Lower leg skin (tissue), 3 donors: Measurements from ENCODE around the gene IYD.

ENCODE experiments used
- CTCF ChIP-seq, 3 donors: fragments of 450-650 bp; IDR thresholded peaks; one replicate each; pipeline ENCODE4 v1.5.1; 2016; ENCODE audit warnings: antibody characterized with exemption in 3 of 3, mild to moderate bottlenecking in 3 of 3, moderate library complexity in 2 of 3
- POLR2A ChIP-seq, 2 donors: fragments of 450-650 bp; IDR thresholded peaks; one replicate each; pipeline ENCODE4 v1.6.1; 2016 to 2017; ENCODE audit warnings: antibody characterized with exemption in 2 of 2, mild to moderate bottlenecking in 1 of 2, moderate library complexity in 1 of 2

GRCh38 chr6:150373260-150373701 is 4.5 kb downstream of the IYD start:
- TF ChIP-seq CTCF (IDR thresholded peaks at IDR 0.05) = no peak
- TF ChIP-seq POLR2A (IDR thresholded peaks at IDR 0.05) = no peak
